Esophagus (tissue), 2 donors: Measurements from ENCODE around the gene LAMC3. TPM values are rescaled to one million over a fixed set of nuclear protein-coding genes. Genes with fewer than 3 reads are reported as not detected.

Experiments
- H3K27ac ChIP-seq, 2 donors: one replicate each; pipeline ENCODE4 v1.5.1; 2013; ENCODE audit warnings: low read depth in 2 of 2, mild to moderate bottlenecking in 2 of 2, inconsistent platforms in 1 of 2, low read length in 1 of 2, moderate library complexity in 1 of 2
- H3K27me3 ChIP-seq, 2 donors: one replicate each; pipeline ENCODE4 v1.6.1; 2013; ENCODE audit warnings: low read length in 2 of 2, control low read depth in 1 of 2, mild to moderate bottlenecking in 1 of 2; ENCODE audit not compliant: insufficient read depth in 2 of 2, control insufficient read depth in 1 of 2
- H3K36me3 ChIP-seq, 2 donors: one replicate each; pipeline ENCODE4 v1.6.1; 2013; ENCODE audit warnings: low read length in 1 of 2; ENCODE audit not compliant: control insufficient read depth in 2 of 2, insufficient read depth in 2 of 2
- H3K4me1 ChIP-seq, 2 donors: one replicate each; pipeline ENCODE4 v1.6.1; 2013; ENCODE audit warnings: low read length in 1 of 2; ENCODE audit not compliant: control insufficient read depth in 2 of 2, insufficient read depth in 2 of 2
- H3K4me3 ChIP-seq, 2 donors: one replicate each; pipeline ENCODE4 v1.5.1; 2013; ENCODE audit warnings: low read length in 2 of 2, mild to moderate bottlenecking in 2 of 2, low read depth in 1 of 2, moderate library complexity in 1 of 2
- H3K9me3 ChIP-seq, 2 donors: one replicate each; pipeline ENCODE4 v1.6.1; 2013; ENCODE audit warnings: mild to moderate bottlenecking in 2 of 2, low read depth in 1 of 2, low read length in 1 of 2, moderate library complexity in 1 of 2; ENCODE audit not compliant: control insufficient read depth in 2 of 2, insufficient read depth in 1 of 2
- WGBS, 2 donors: extraction: QIAGEN DNeasy Blood & Tissue Kit; methylation state at CpG; one replicate each; pipeline ENCODE4 v1.1.7; 2013; 5-methylcytosine and 5-hydroxymethylcytosine counted together
- polyA plus RNA-seq, 2 donors: library from polyadenylated mRNA; stranded (reverse); fragments of 200-250 nt; gene quantifications; one replicate each; pipeline ENCODE4 v1.2.3, GENCODE V29; 2013
- donor health status: healthy with polysubstance abuse.
- donor health status: Bipolar disorder and iron deficiency.

The LAMC3 gene
- polyA plus RNA-seq, 2 donors: 1.1 to 1.2 TPM

DNA sequence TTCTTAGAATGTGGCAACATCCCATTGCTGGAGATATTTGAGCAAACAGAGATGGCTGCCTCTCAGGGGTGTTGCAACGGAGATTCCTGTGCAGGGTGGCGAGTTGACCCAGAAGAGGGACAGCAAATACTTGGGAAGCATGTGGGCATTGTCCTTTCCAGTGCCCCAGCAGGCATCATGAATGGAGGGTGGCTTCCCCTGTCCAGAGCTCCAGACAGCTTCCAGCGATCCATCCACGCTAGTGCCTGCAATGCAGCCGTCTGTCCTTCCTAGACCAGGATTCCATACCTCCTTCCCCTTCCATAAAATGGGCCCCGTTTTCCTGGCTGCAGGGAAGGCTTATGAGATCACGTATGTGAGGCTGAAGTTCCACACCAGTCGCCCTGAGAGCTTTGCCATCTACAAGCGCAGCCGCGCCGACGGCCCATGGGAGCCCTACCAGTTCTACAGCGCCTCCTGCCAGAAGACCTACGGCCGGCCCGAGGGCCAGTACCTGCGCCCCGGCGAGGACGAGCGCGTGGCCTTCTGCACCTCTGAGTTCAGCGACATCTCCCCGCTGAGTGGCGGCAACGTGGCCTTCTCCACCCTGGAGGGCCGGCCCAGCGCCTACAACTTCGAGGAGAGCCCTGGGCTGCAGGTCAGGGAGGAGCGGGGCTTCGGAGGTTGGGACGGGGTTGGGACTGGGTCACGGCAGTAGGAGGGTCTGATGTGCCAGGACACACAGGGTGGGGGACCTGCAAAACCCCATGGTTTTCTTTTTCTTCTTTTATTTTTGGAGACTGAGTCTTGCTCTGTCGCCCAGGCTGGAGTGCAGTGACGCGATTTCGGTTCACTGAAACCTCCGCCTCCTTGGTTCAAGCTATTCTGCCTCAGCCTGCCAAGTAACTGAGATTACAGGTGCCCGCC, 17.2 kb downstream of the LAMC3 start:
- Histone ChIP-seq H3K27ac (no peak overlapping the region), H3K4me3 (no peak overlapping the region), H3K4me1 (no peaks in the 10 kb centered on the region), H3K9me3 (no peaks in the 10 kb centered on the region), H3K36me3 (no peaks in the 10 kb centered on the region), H3K27me3 (no peaks in the 10 kb centered on the region)
- WGBS, 2 donors: 87 to 90% methylated on average over 40 of the region's 40 CpGs

DNA sequence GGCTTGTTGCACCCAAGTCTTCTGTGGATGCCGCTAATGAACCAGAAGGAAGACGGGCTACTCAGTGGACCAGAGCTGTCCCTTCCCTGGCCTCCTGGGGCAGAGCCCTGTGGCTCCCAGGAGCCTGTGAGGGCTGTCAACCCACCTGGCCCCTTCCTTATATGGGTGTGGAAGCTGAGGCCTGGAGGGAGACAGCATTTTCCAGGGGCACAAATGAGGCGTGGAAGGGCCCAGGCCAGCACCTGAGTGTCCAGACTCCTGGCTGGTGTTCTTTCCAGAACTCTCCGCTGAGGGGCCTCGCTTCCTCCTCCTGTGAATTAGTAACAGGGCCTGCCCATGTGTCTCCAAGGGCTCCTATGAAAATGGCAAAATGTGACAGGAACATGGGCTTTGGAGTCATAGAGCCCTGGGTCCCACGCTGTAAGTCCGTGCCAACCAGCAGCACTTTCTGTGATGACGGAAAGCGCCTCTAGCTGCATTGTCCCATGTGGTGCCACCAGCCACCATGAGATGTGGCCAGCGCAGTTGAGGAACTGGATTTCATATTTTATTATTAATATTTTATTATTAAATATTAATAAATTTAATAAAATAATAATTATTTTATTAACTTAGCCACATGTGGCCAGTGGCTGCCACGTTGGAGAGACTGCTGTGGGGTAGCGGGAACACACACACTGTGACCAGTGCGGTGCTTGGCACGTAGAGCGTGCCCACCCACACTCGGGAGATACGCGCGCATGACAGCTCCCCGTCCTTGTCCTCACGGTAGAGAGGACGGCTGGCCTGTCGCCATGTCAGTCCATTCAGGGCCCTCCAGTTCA, 18.3 kb downstream of the LAMC3 start:
- Histone ChIP-seq H3K4me3 (no peak overlapping the region), H3K27ac (no peak overlapping the region), H3K9me3 (no peaks in the 10 kb centered on the region), H3K36me3 (no peaks in the 10 kb centered on the region), H3K27me3 (no peaks in the 10 kb centered on the region), H3K4me1 (no peaks in the 10 kb centered on the region)
- WGBS, 2 donors: 92 to 93% methylated on average over 23 of the region's 23 CpGs

- Histone ChIP-seq H3K4me1 (no peaks in the 10 kb centered on the region), H3K36me3 (no peaks in the 10 kb centered on the region), H3K27me3 (no peaks in the 10 kb centered on the region), H3K4me3 (no peak overlapping the region), H3K27ac (no peak overlapping the region), H3K9me3 (no peaks in the 10 kb centered on the region)
- 87 to 88% methylated on average over 11 of the region's 11 CpGs for WGBS, 2 donors
Observed at GRCh38 chr9:131027872-131028179, 18.9 kb downstream of the LAMC3 start.

DNA sequence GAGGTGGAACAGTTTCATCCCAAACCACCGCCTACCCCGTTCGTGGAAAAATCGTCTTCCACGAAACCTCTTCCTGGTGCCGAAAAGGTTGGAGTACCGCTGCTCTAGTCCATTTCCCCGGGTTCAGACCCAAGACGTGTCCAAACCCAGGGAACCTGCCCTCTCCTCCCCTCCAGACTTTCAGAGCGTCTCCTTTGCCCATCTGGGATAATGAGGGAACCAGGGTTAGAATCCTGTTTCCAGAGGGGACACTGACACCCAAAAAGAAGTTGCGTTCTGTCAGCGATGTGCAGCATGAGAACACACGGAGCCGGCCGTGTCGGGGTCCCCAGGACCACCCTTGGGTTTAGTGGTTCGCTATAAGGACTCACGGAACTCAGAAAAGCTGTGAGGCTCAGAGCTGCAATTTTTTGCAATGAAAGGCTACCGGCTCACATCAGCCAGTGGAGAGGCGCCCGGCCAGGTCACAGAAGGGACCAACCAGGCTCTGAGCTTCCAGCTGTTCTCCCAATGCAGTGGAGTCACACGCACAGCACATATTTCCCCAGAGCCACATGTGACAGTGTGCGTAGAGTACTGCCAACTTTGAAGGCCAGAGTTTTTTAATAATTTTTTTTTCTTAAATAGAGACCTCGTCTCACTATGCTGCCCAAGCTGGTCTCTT, 19.4 kb downstream of the LAMC3 start:
- 82 to 85% methylated on average over 24 of the region's 24 CpGs for WGBS, 2 donors
- H3K4me1 ChIP-seq: no peaks in the 10 kb centered on the region
- H3K36me3 ChIP-seq: no peaks in the 10 kb centered on the region
- H3K27ac ChIP-seq: peak overlapping the region in 1 of 2 donors; percentile 20
- H3K9me3 ChIP-seq: no peaks in the 10 kb centered on the region
- no peak overlapping the region for H3K4me3 ChIP-seq
- H3K27me3 ChIP-seq: no peaks in the 10 kb centered on the region

DNA sequence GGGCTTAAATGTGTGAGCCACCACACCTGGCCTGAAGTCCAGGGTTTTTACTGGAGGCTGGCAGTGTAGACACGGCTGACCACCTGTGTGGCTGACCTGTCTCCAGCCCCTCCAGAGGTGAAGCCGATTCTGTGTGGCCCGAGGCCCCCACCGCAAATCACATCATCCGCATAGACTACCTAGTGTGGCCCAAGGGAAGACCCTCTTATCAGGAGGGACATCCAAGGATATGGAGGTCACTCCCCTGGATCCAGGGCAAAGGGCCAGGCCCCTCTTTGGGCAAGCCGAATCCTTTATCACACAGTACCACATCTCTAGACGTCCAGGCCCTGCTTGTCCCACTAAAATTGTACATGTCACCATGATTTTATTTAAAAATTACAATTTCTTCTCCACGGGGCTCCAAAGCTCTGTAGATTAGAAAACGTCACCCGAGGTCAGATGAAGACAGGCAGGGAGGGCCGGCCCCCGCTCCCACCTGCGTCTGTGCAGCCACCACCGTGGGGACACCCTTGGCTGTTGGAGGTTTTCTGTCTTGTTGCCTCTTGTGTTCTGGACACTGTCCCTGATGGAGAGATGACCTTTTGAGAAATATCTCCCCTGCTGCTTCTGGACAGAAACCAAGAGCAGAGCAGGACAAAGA, 20.1 kb downstream of the LAMC3 start:
- Histone ChIP-seq H3K36me3 (no peaks in the 10 kb centered on the region), H3K27me3 (no peaks in the 10 kb centered on the region), H3K27ac (no peak overlapping the region), H3K4me1 (no peaks in the 10 kb centered on the region), H3K4me3 (no peak overlapping the region), H3K9me3 (no peaks in the 10 kb centered on the region)
- 75 to 80% methylated on average over 14 of the region's 14 CpGs for WGBS, 2 donors

GRCh38 chr9:131029574-131029952, 20.6 kb downstream of the LAMC3 start:
- 78 to 82% methylated on average over 3 of the region's 3 CpGs for WGBS, 2 donors
- peaks cover 0 to 2% of the 10 kb centered on the region in 2 donors for H3K27me3 ChIP-seq

DNA sequence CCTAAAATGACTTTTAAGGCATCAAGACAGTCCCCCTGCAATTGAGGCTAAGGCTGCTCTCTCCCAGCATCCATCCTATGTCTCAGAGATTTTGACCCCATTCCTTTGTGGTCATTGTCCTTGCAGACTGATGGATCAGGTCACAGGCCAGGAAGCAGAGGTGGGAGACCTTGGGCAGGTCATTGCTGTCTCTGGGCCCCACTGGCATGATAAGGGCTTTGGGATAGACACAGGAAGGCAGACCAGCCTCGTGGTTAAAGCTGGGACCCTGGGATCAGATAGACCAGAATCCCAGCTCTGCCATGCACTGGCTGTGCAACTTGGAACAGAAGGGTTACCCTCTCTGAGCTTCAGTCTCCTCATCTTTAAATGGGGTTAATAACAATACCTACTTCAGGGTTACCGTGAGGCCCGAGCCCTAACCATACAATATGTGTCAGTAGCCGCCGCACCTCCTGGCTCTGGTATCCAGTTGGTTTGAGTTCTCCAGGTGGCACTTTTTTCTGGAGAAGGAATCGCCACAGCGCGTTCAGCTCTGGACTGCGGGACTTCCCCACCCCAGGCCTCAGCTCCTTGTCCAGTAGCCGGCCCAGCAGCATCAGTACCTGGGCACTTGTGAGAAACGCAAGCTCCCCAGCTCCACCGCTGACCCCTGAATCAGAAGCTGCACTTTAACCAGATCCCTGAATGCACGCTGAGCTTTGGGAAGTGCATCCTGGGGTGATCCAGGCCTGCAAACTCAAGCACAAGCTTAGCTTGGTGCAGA, 21.4 kb downstream of the LAMC3 start:
- Histone ChIP-seq H3K4me3 (no peak overlapping the region), H3K9me3 (no peaks in the 10 kb centered on the region), H3K36me3 (no peaks in the 10 kb centered on the region), H3K4me1 (no peaks in the 10 kb centered on the region), H3K27ac (no peak overlapping the region), H3K27me3 (peaks cover 0 to 2% of the 10 kb centered on the region in 2 donors)
- WGBS, 2 donors: 80 to 82% methylated on average over 13 of the region's 13 CpGs

More at GRCh38 chr9:131029574-131029952, 20.6 kb downstream of the LAMC3 start:
- H3K4me1 ChIP-seq: no peaks in the 10 kb centered on the region
- H3K36me3 ChIP-seq: no peaks in the 10 kb centered on the region
- no peak overlapping the region for H3K27ac ChIP-seq
- H3K4me3 ChIP-seq: no peak overlapping the region
- no peaks in the 10 kb centered on the region for H3K9me3 ChIP-seq

DNA sequence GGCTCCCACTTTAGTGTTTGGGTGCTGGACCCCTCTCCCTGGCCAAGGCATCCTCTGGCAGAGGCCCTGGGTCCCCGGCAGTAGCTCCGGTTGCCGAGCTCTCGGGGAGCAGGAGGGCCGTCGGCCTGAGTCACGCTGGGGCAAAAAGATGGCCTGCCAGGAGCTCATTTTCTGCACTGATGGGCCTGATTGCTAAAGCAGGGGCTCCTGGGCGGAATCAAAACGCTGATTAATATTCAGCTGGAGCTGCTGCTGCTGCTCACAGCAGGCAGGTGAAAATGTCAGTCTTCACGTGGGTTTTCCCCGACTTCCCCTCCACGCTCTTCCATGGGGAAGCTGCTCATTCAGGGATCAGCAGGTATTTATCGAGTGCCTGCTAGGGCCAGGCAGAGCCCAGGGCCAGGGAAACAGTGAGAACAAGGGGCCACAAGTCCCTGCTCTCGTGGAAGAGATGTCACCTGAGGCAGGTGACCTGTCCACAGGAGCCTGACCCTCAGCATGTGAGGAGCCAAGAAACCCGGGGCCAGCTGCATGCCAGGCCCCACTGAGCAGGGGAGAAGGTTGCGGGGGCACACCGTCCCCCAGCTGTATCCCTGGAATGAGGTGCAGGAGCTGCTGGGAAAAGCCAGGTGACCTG, 22.1 kb downstream of the LAMC3 start:
- H3K36me3 ChIP-seq: no peaks in the 10 kb centered on the region
- peaks cover 0 to 2% of the 10 kb centered on the region in 2 donors for H3K27me3 ChIP-seq
- H3K4me1 ChIP-seq: no peaks in the 10 kb centered on the region
- H3K4me3 ChIP-seq: no peak overlapping the region
- 83 to 85% methylated on average over 17 of the region's 17 CpGs for WGBS, 2 donors
- H3K9me3 ChIP-seq: no peaks in the 10 kb centered on the region
- no peak overlapping the region for H3K27ac ChIP-seq
